GM23338 (cell line): ENCODE data around the gene SUOX. TPM values are rescaled to one million over a fixed set of nuclear protein-coding genes. Genes with fewer than 3 reads are reported as not detected.

ENCODE experiments used
- ATAC-seq: fragments of 200-7000 bp; cut with Tn5 transposase; 3 replicates; pipeline ENCODE4 v1.9.1; 2020
- DNase-seq: peaks from one replicate; pipeline ENCODE4 v3.0.0-alpha.2; 2015; ENCODE audit warnings: low spot score
- H2AFZ ChIP-seq: fragments of 200-600 bp; sonication (generic); 2 replicates; pipeline ENCODE4 v1.8.0; 2016; ENCODE audit warnings: antibody characterized with exemption, mild to moderate bottlenecking, moderate library complexity
- H3F3A ChIP-seq: fragments of 200-600 bp; sonication (generic); replicated peaks from 2 replicates; pipeline ENCODE4 v1.8.0; 2017; ENCODE audit warnings: antibody characterized with exemption, mixed run types, low read depth
- H3K27ac ChIP-seq: fragments of 200-600 bp; sonication (generic); 2 replicates; pipeline ENCODE4 v1.6.1; 2016; ENCODE audit warnings: low read depth
- H3K27me3 ChIP-seq: fragments of 200-600 bp; sonication (generic); 2 replicates; pipeline ENCODE4 v1.8.0; 2016; ENCODE audit warnings: mild to moderate bottlenecking, mixed run types, moderate library complexity; ENCODE audit not compliant: insufficient read depth
- H3K36me3 ChIP-seq: fragments of 200-600 bp; sonication (generic); 2 replicates; pipeline ENCODE4 v1.8.0; 2016; ENCODE audit warnings: mild to moderate bottlenecking; ENCODE audit not compliant: insufficient read depth
- H3K4me1 ChIP-seq: fragments of 200-600 bp; sonication (generic); 2 replicates; pipeline ENCODE4 v1.8.0; 2016; ENCODE audit warnings: mild to moderate bottlenecking, moderate library complexity; ENCODE audit not compliant: insufficient read depth
- H3K4me2 ChIP-seq: fragments of 200-600 bp; sonication (generic); 2 replicates; pipeline ENCODE4 v1.7.1; 2017; ENCODE audit warnings: mixed run types
- H3K4me3 ChIP-seq: fragments of 200-600 bp; sonication (generic); 2 replicates; pipeline ENCODE4 v1.6.1; 2016; ENCODE audit warnings: mixed run types
- H3K79me2 ChIP-seq: fragments of 200-600 bp; sonication (generic); replicated peaks from 2 replicates; pipeline ENCODE4 v1.8.0; 2017; ENCODE audit warnings: mild to moderate bottlenecking; ENCODE audit not compliant: insufficient read depth
- H3K9me2 ChIP-seq: fragments of 200-600 bp; sonication (generic); 2 replicates; pipeline ENCODE4 v1.8.0; 2017; ENCODE audit not compliant: insufficient read depth
- H4K20me1 ChIP-seq: fragments of 200-600 bp; sonication (generic); replicated peaks from 2 replicates; pipeline ENCODE4 v1.8.0; 2017; ENCODE audit warnings: mild to moderate bottlenecking; ENCODE audit not compliant: insufficient read depth
- H3K27ac Mint-ChIP-seq: 2 replicates; pipeline ENCODE4 v1.8.0; 2020; ENCODE audit warnings: inconsistent platforms, mild to moderate bottlenecking, moderate library complexity, mixed read lengths
- H3K27me3 Mint-ChIP-seq: 3 replicates; pipeline ENCODE4 v1.8.0; 2022; ENCODE audit warnings: low read depth, mild to moderate bottlenecking, moderate library complexity, mixed read lengths, inconsistent platforms; ENCODE audit not compliant: insufficient read depth, poor library complexity
- H3K36me3 Mint-ChIP-seq: 3 replicates; pipeline ENCODE4 v1.8.0; 2021; ENCODE audit warnings: low read depth, mild to moderate bottlenecking, inconsistent platforms, moderate library complexity, mixed read lengths
- H3K4me1 Mint-ChIP-seq: 3 replicates; pipeline ENCODE4 v1.8.0; 2020; ENCODE audit warnings: mild to moderate bottlenecking, inconsistent platforms, mixed read lengths
- H3K4me3 Mint-ChIP-seq: 3 replicates; pipeline ENCODE4 v1.8.0; 2021; ENCODE audit warnings: moderate library complexity, mild to moderate bottlenecking, inconsistent platforms, mixed read lengths
- H3K9me3 Mint-ChIP-seq: 3 replicates; pipeline ENCODE4 v1.8.0; 2020; ENCODE audit warnings: moderate library complexity, mild to moderate bottlenecking, inconsistent platforms, mixed read lengths
- CREB1 ChIP-seq: fragments of 250-450 bp; sonication (Bioruptor Pico); IDR thresholded peaks from 2 replicates; pipeline ENCODE4 v1.5.0; 2020; ENCODE audit warnings: low read depth, mild to moderate bottlenecking, moderate library complexity
- EZH2 ChIP-seq: fragments of 200-600 bp; sonication (generic); IDR thresholded peaks from one replicate; pipeline ENCODE4 v1.8.0; 2017; ENCODE audit warnings: antibody characterized with exemption, mild to moderate bottlenecking, low read depth; ENCODE audit not compliant: unreplicated experiment
- EZH2phosphoT487 ChIP-seq: fragments of 200-600 bp; sonication (generic); IDR thresholded peaks from one replicate; pipeline ENCODE4 v1.8.1; 2018; ENCODE audit warnings: antibody characterized with exemption; ENCODE audit not compliant: unreplicated experiment
- NANOG ChIP-seq: IDR thresholded peaks from 2 replicates; pipeline ENCODE4 v1.6.1; 2016; ENCODE audit warnings: antibody characterized with exemption, borderline replicate concordance
- POLR2AphosphoS5 ChIP-seq: IDR thresholded peaks from 2 replicates; pipeline ENCODE4 v1.6.1; 2016; ENCODE audit warnings: antibody characterized with exemption, low read depth
- STAT1 ChIP-seq: IDR thresholded peaks from one replicate; pipeline ENCODE4 v1.6.1; 2016; ENCODE audit warnings: antibody characterized with exemption; ENCODE audit not compliant: unreplicated experiment
- ZNF462 ChIP-seq: fragments of 250-450 bp; sonication (Bioruptor Pico); IDR thresholded peaks from 2 replicates; pipeline ENCODE4 v1.5.0; 2020; ENCODE audit warnings: mild to moderate bottlenecking, moderate library complexity
- polyA plus RNA-seq: library from polyadenylated mRNA; unstranded; fragments of >200 nt; fragmentation: Nextera tagmentation; extraction: Ambion mirVana; gene quantifications from 2 replicates; pipeline ENCODE4 v1.2.1, GENCODE V29; 2016
- total RNA-seq: library from RNA; depleted of rRNA; stranded (reverse); fragments of >200 nt; shearing (Covaris generic); gene quantifications from 2 replicates; pipeline ENCODE4 v1.2.3, GENCODE V29; 2014
- TF ChIP-seq, protein P1 (sequence below): IDR thresholded peaks from 2 replicates; pipeline ENCODE4 v1.6.1; 2016; ENCODE audit warnings: antibody characterized with exemption
- TF ChIP-seq, protein P2 (sequence below): IDR thresholded peaks from one replicate; pipeline ENCODE4 v1.6.1; 2018; ENCODE audit warnings: antibody characterized with exemption; ENCODE audit not compliant: unreplicated experiment

The SUOX gene
- total and polyA plus RNA-seq, 2 experiments from 2014 or later = 14.0 to 27.5 TPM

- H3K4me1 ChIP-seq = peaks cover 22% of the 10 kb centered on the region
- H2AFZ ChIP-seq = peak within 1 kb of the TSS; percentile 91
- peaks cover 9% of the 10 kb centered on the region for H3K36me3 ChIP-seq
- H3F3A ChIP-seq = peaks cover 21% of the 10 kb centered on the region; the same call in 1 of the 2 replicates
- no peaks in the 10 kb centered on the region for H3K27me3 ChIP-seq
- no peaks in the 10 kb centered on the region for H4K20me1 ChIP-seq
- peaks cover 5% of the 10 kb centered on the region for H3K79me2 ChIP-seq
- peak within 1 kb of the TSS; percentile 91 for H3K27ac Mint-ChIP-seq
- TF ChIP-seq POLR2AphosphoS5 (peak; percentile 33), CREB1 (no peak)
- peaks cover 28% of the 10 kb centered on the region for H3K4me1 Mint-ChIP-seq
- no peaks in the 10 kb centered on the region; the same call in 2 of the 3 replicates for H3K9me3 Mint-ChIP-seq
- DNase-seq = peak; percentile 85
- H3K27ac ChIP-seq = peak within 1 kb of the TSS; percentile 90
- H3K4me2 ChIP-seq = peak within 1 kb of the TSS; percentile 91
- H3K4me3 ChIP-seq = peak within 1 kb of the TSS; percentile 61
- H3K27me3 Mint-ChIP-seq = peaks cover 19% of the 10 kb centered on the region
- peak within 1 kb of the TSS; percentile 83 for H3K4me3 Mint-ChIP-seq
- H3K36me3 Mint-ChIP-seq = peaks cover 13% of the 10 kb centered on the region
- H3K9me2 ChIP-seq = no peaks in the 10 kb centered on the region
- ATAC-seq = peak; percentile 88
Observed at GRCh38 chr12:56020423-56021184, 23.5 kb downstream of the SUOX start, which contains the start of gene IKZF4. Gene IKZF4 (plus strand): TSS chr12:56021043. CDS start chr12:56021494, 451 bp downstream.

DNA sequence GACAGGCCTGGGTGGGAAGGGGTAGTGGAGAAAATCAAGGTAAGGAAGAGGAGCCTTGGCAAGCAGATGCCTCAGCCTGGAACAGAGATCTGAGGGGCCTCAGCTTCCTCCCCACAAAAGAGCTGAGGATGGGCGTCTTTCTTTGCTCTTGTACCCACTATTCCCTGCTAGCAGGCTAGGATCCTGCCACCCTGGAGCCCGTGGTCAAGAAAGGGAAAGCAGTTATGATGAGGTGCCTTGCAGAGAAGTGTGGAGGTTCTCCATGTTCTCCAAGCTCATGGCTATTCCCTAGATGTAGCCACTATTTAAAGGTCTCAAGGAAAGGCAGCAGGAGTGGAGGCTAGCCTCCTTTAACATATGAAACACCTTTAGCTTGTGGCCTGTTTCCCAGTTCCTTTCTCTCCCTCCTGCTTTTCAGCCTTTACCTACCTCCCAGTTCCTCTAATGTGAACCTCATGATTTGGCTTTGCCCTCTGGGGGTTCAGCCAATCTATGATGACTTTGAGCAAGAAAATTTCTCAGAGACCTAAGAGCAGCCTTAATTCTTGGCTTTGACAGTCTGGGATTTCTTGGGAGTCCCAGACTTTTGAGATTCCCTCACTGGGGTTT is 24.9 kb downstream of the SUOX start:
- Histone ChIP-seq H4K20me1 (no peaks in the 10 kb centered on the region), H3K36me3 (peaks cover 9% of the 10 kb centered on the region), H3K4me1 (peaks cover 22% of the 10 kb centered on the region), H3K4me3 (peak overlapping the region; percentile 61), H3F3A (peaks cover 21% of the 10 kb centered on the region; the same call in 1 of the 2 replicates), H3K9me2 (no peaks in the 10 kb centered on the region), H3K27me3 (no peaks in the 10 kb centered on the region), H3K79me2 (peaks cover 5% of the 10 kb centered on the region), H2AFZ (peak overlapping the region; percentile 52), H3K27ac (no peak overlapping the region), H3K4me2 (peak overlapping the region; percentile 91)
- Mint-ChIP-seq H3K36me3 (peaks cover 24% of the 10 kb centered on the region), H3K27me3 (peaks cover 19% of the 10 kb centered on the region), H3K27ac (peak overlapping the region; percentile 91; the same call in 1 of the 2 replicates), H3K4me3 (peak overlapping the region; percentile 83), H3K9me3 (no peaks in the 10 kb centered on the region; the same call in 2 of the 3 replicates), H3K4me1 (peaks cover 28% of the 10 kb centered on the region)
- DNase-seq = no peak
- 0 out of 3 replicates have a peak, but pooled peaks have one; percentile 2 for ATAC-seq
- TF ChIP-seq STAT1 (no peak), ZNF462 (CRISPR knock-in tag) (no peak), EZH2 (no peak), EZH2phosphoT487 (no peak), CREB1 (no peak), NANOG (no peak)
- TF ChIP-seq, protein P1, sequence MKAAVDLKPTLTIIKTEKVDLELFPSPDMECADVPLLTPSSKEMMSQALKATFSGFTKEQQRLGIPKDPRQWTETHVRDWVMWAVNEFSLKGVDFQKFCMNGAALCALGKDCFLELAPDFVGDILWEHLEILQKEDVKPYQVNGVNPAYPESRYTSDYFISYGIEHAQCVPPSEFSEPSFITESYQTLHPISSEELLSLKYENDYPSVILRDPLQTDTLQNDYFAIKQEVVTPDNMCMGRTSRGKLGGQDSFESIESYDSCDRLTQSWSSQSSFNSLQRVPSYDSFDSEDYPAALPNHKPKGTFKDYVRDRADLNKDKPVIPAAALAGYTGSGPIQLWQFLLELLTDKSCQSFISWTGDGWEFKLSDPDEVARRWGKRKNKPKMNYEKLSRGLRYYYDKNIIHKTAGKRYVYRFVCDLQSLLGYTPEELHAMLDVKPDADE = no peak
- TF ChIP-seq, protein P2, sequence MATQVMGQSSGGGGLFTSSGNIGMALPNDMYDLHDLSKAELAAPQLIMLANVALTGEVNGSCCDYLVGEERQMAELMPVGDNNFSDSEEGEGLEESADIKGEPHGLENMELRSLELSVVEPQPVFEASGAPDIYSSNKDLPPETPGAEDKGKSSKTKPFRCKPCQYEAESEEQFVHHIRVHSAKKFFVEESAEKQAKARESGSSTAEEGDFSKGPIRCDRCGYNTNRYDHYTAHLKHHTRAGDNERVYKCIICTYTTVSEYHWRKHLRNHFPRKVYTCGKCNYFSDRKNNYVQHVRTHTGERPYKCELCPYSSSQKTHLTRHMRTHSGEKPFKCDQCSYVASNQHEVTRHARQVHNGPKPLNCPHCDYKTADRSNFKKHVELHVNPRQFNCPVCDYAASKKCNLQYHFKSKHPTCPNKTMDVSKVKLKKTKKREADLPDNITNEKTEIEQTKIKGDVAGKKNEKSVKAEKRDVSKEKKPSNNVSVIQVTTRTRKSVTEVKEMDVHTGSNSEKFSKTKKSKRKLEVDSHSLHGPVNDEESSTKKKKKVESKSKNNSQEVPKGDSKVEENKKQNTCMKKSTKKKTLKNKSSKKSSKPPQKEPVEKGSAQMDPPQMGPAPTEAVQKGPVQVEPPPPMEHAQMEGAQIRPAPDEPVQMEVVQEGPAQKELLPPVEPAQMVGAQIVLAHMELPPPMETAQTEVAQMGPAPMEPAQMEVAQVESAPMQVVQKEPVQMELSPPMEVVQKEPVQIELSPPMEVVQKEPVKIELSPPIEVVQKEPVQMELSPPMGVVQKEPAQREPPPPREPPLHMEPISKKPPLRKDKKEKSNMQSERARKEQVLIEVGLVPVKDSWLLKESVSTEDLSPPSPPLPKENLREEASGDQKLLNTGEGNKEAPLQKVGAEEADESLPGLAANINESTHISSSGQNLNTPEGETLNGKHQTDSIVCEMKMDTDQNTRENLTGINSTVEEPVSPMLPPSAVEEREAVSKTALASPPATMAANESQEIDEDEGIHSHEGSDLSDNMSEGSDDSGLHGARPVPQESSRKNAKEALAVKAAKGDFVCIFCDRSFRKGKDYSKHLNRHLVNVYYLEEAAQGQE = no peak
